Lung (tissue), 12 donors: ENCODE data around the gene NT5DC4. TPM values are rescaled to one million over a fixed set of nuclear protein-coding genes. Genes with fewer than 3 reads are reported as not detected.

ENCODE experiments used
- ATAC-seq: fragments of 200-7000 bp; cut with Tn5 transposase; one replicate; pipeline ENCODE4 v1.9.1; 2020; ENCODE audit warnings: moderate number of reproducible peaks; ENCODE audit not compliant: insufficient read depth, low FRiP score
- DNase-seq, 3 donors: peaks; one replicate each; pipeline ENCODE4 v3.0.0-alpha.2; 2013 to 2017
- H3K27ac ChIP-seq, 2 donors: one replicate each; pipeline ENCODE4 v1.5.1; 2013; ENCODE audit warnings: mild to moderate bottlenecking in 2 of 2, moderate library complexity in 2 of 2, control low read depth in 1 of 2, inconsistent platforms in 1 of 2, low read depth in 1 of 2, low read length in 1 of 2
- H3K27me3 ChIP-seq, 3 donors: one replicate each; pipeline ENCODE4 v1.5.1; 2013; ENCODE audit warnings: low read length in 2 of 3; ENCODE audit not compliant: control insufficient read depth in 3 of 3, insufficient read depth in 3 of 3
- H3K36me3 ChIP-seq, 4 donors: one replicate each; pipeline ENCODE4 v1.5.1; 2013; ENCODE audit warnings: low read length in 4 of 4, mild to moderate bottlenecking in 1 of 4, moderate library complexity in 1 of 4; ENCODE audit not compliant: control insufficient read depth in 4 of 4, insufficient read depth in 4 of 4
- H3K4me1 ChIP-seq, 5 donors: one replicate each; pipeline ENCODE4 v1.5.1; 2013; ENCODE audit warnings: low read length in 5 of 5, mild to moderate bottlenecking in 2 of 5, moderate library complexity in 1 of 5; ENCODE audit not compliant: control insufficient read depth in 5 of 5, insufficient read depth in 5 of 5
- H3K4me3 ChIP-seq: one replicate; pipeline ENCODE4 v1.5.1; 2013; ENCODE audit warnings: mild to moderate bottlenecking, control low read depth, moderate library complexity
- H3K9ac ChIP-seq, 2 donors: one replicate each; pipeline ENCODE4 v1.5.1; 2013; ENCODE audit warnings: low read length in 2 of 2, control low read depth in 1 of 2; ENCODE audit not compliant: insufficient read depth in 1 of 2
- H3K9me3 ChIP-seq, 4 donors: one replicate each; pipeline ENCODE4 v1.5.1; 2013; ENCODE audit warnings: low read length in 3 of 4, mild to moderate bottlenecking in 1 of 4, moderate library complexity in 1 of 4; ENCODE audit not compliant: control insufficient read depth in 4 of 4, insufficient read depth in 3 of 4
- CTCF ChIP-seq: IDR thresholded peaks from 2 replicates; pipeline ENCODE4 v1.5.1; 2012; ENCODE audit warnings: mild to moderate bottlenecking; ENCODE audit errors: control extremely low read depth, extremely low read depth
- WGBS, 2 donors: extraction: QIAGEN DNeasy Blood & Tissue Kit; methylation state at CpG; one replicate each; pipeline ENCODE4 v1.1.7; 2013; 5-methylcytosine and 5-hydroxymethylcytosine counted together
- polyA plus RNA-seq, 2 donors: library from polyadenylated mRNA; stranded (reverse); fragments of 200-250 nt; gene quantifications; one replicate each; pipeline ENCODE4 v1.2.1, GENCODE V29; 2013
- total RNA-seq, 2 donors: library from RNA; depleted of rRNA in 1 of 2; stranded (reverse); fragments of >200 nt in 1 of 2; gene quantifications; one replicate each; pipeline ENCODE4 v1.2.1, GENCODE V29; 2014 to 2021
- donor health status: control.
- donor health status: control.
- donor health status: Bipolar disorder and iron deficiency.
- donor health status: healthy.
- donor health status: DM: yes; HTN: yes; CAD: no.

Gene NT5DC4
- total and polyA plus RNA-seq, 4 donors, result 0.09 to 0.83 (median 0.53) TPM

- 87 to 88% methylated on average over 5 of the region's 5 CpGs for WGBS, 2 donors
- Histone ChIP-seq H3K4me3 (no peak overlapping the region), H3K36me3 (no peaks in the 10 kb centered on the region), H3K27ac (no peak overlapping the region), H3K4me1 (peaks cover 0 to 20% (median 5%) of the 10 kb centered on the region in 5 donors), H3K9me3 (no peaks in the 10 kb centered on the region), H3K9ac (no peak overlapping the region), H3K27me3 (no peaks in the 10 kb centered on the region)
- DNase-seq, result no peak
- ATAC-seq, result no peak
- no peak for TF ChIP-seq CTCF
These were observed 10.0 kb downstream of the NT5DC4 start for GRCh38 chr2:112730791-112731190.

- Histone ChIP-seq H3K36me3 (no peaks in the 10 kb centered on the region), H3K27ac (no peak overlapping the region), H3K9me3 (no peaks in the 10 kb centered on the region), H3K27me3 (no peaks in the 10 kb centered on the region), H3K9ac (no peak overlapping the region), H3K4me1 (peaks cover 0 to 20% (median 5%) of the 10 kb centered on the region in 5 donors), H3K4me3 (no peak overlapping the region)
- no peak for DNase-seq
- WGBS, 2 donors, result 89 to 96% methylated on average over 2 of the region's 2 CpGs
- ATAC-seq, result no peak
- no peak for TF ChIP-seq CTCF
These were observed 10.7 kb downstream of the NT5DC4 start for GRCh38 chr2:112731479-112731878.

GRCh38 chr2:112733456-112733855 lies 12.6 kb downstream of the NT5DC4 start:
- Histone ChIP-seq H3K4me3 (no peak overlapping the region), H3K9ac (no peak overlapping the region), H3K9me3 (no peaks in the 10 kb centered on the region), H3K27me3 (no peaks in the 10 kb centered on the region), H3K4me1 (peaks cover 0 to 16% (median 5%) of the 10 kb centered on the region in 5 donors), H3K36me3 (no peaks in the 10 kb centered on the region), H3K27ac (no peak overlapping the region)
- DNase-seq (peak; percentile 78 to 98 (median 94)), ATAC-seq (no peak)
- TF ChIP-seq CTCF, result no peak
- 45 to 57% methylated on average over 4 of the region's 4 CpGs for WGBS, 2 donors

GRCh38 chr2:112733871-112734270 lies 13.1 kb downstream of the NT5DC4 start:
- Histone ChIP-seq H3K4me1 (peaks cover 0 to 11% (median 5%) of the 10 kb centered on the region in 5 donors), H3K9me3 (no peaks in the 10 kb centered on the region), H3K27me3 (no peaks in the 10 kb centered on the region), H3K4me3 (no peak overlapping the region), H3K36me3 (no peaks in the 10 kb centered on the region), H3K9ac (no peak overlapping the region), H3K27ac (no peak overlapping the region)
- WGBS, 2 donors, result 32 to 73% methylated on average over 1 of the region's 1 CpG
- peak in 2 of 3 donors; percentile 89 to 94 for DNase-seq
- no peak for ATAC-seq
- TF ChIP-seq CTCF, result no peak
